OCI-LY7 (cell line): ENCODE results near the gene EML6. TPM values are rescaled to one million over a fixed set of nuclear protein-coding genes. Genes with fewer than 3 reads are reported as not detected.

ENCODE experiments used
- BruUV-seq: library from RNA; stranded (reverse); fragments of 400-500 nt; replicated peaks from 2 replicates; lab custom pipeline; 2021; lab: Mats Ljungman, UMichigan
- CTCF ChIA-PET: fragments of 300-600 bp; sonication (Branson Sonifier 250); formaldehyde crosslinking; loops from one replicate; lab custom pipeline; 2022; ENCODE audit warnings: antibody characterized with exemption; ENCODE audit not compliant: unreplicated experiment; lab: Charles Lee
- POLR2A ChIA-PET: fragments of 300-600 bp; sonication (Branson Sonifier 250); formaldehyde crosslinking; loops from one replicate; lab custom pipeline; 2022; ENCODE audit warnings: antibody characterized with exemption; lab: Charles Lee
- DNase-seq: peaks from one replicate; pipeline ENCODE4 v3.0.0-alpha.2; 2015; ENCODE audit warnings: low spot score
- H2AFZ ChIP-seq: fragments of 200-600 bp; sonication (generic), shearing (Covaris generic); 2 replicates; pipeline ENCODE4 v1.6.1; 2014; ENCODE audit warnings: mild to moderate bottlenecking, antibody characterized with exemption, low read length, moderate library complexity
- H3K27ac ChIP-seq: fragments of 200-600 bp; sonication (generic); 2 replicates; pipeline ENCODE4 v1.5.1; 2014; ENCODE audit warnings: mixed run types, low read depth, mild to moderate bottlenecking, moderate library complexity, low read length, inconsistent platforms; ENCODE audit not compliant: poor library complexity, severe bottlenecking
- H3K36me3 ChIP-seq: fragments of 200-600 bp; sonication (generic); 2 replicates; pipeline ENCODE4 v1.6.1; 2014; ENCODE audit warnings: mild to moderate bottlenecking, antibody characterized with exemption, low read length, moderate library complexity, mixed read lengths; ENCODE audit not compliant: insufficient read depth
- H3K4me1 ChIP-seq: fragments of 200-600 bp; sonication (generic); 2 replicates; pipeline ENCODE4 v1.5.1; 2014; ENCODE audit warnings: mild to moderate bottlenecking, low read length; ENCODE audit not compliant: insufficient read depth, poor library complexity, severe bottlenecking
- H3K4me2 ChIP-seq: fragments of 200-600 bp; sonication (generic); 2 replicates; pipeline ENCODE4 v1.6.1; 2014; ENCODE audit warnings: mild to moderate bottlenecking, low read length
- H3K4me3 ChIP-seq: fragments of 200-600 bp; sonication (generic); 2 replicates; pipeline ENCODE4 v1.5.1; 2014; ENCODE audit warnings: mild to moderate bottlenecking, low read depth, low read length; ENCODE audit not compliant: poor library complexity, severe bottlenecking
- H3K79me2 ChIP-seq: fragments of 200-600 bp; sonication (generic); 2 replicates; pipeline ENCODE4 v1.6.1; 2016; ENCODE audit warnings: low read depth, mild to moderate bottlenecking, low read length, moderate library complexity, mixed read lengths; ENCODE audit not compliant: insufficient read depth
- H3K9me2 ChIP-seq: fragments of 200-600 bp; sonication (generic); 2 replicates; pipeline ENCODE4 v1.6.1; 2016; ENCODE audit warnings: mild to moderate bottlenecking, low read length, mixed read lengths; ENCODE audit not compliant: insufficient read depth
- H3K9me3 ChIP-seq: fragments of 200-600 bp; sonication (generic); 2 replicates; pipeline ENCODE4 v1.6.1; 2014; ENCODE audit warnings: mild to moderate bottlenecking, mixed run types, low read length, mixed read lengths
- H4K20me1 ChIP-seq: fragments of 200-600 bp; sonication (generic); 2 replicates; pipeline ENCODE4 v1.6.1; 2014; ENCODE audit warnings: mild to moderate bottlenecking, antibody characterized with exemption, low read length, moderate library complexity, mixed read lengths; ENCODE audit not compliant: insufficient read depth
- CTCF ChIP-seq: fragments of 200-600 bp; sonication (generic); conservative IDR thresholded peaks from 2 replicates; pipeline ENCODE4 v1.5.1; 2014; ENCODE audit warnings: mild to moderate bottlenecking, antibody characterized with exemption, low read length, moderate library complexity, mixed read lengths
- EZH2phosphoT487 ChIP-seq: fragments of 200-600 bp; sonication (generic); IDR thresholded peaks from 2 replicates; pipeline ENCODE4 v1.6.1; 2018; ENCODE audit warnings: low read depth, borderline replicate concordance, mild to moderate bottlenecking, mixed run types, antibody characterized with exemption, low read length, moderate library complexity, mixed read lengths
- intact Hi-C: fragments of 100-400 bp; cut with micrococcal nuclease; formaldehyde crosslinking; loops from one replicate; pipeline ENCODE4 v1.10.0; 2022; ENCODE audit not compliant: unreplicated experiment
- total RNA-seq, 2 experiments: library from RNA; depleted of rRNA in 1 of 2; stranded (reverse); fragments of >200 nt in 1 of 2; shearing (Covaris generic) in 1 of 2; gene quantifications; 2 replicates each; pipeline ENCODE4 v1.2.3, GENCODE V29; 2014 to 2022

Gene EML6
- total RNA-seq, 2 experiments from 2014 or later = 310 to 367 TPM

- no peaks in the 10 kb centered on the region for H3K79me2 ChIP-seq
- ChIA-PET POLR2A (interaction anchor here (0.6 to 0.9 kb wide), 2 partner anchors 114 to 176 kb away, joined by 3 to 6 read pairs; no protein-coding TSS in a partner anchor), CTCF (no interaction called here)
- TF ChIP-seq CTCF (no peak), EZH2phosphoT487 (no peak)
- intact Hi-C loops = no loop called here
- no peak overlapping the region for H3K4me2 ChIP-seq
- no peaks in the 10 kb centered on the region for H4K20me1 ChIP-seq
- no peak overlapping the region for H3K27ac ChIP-seq
- H3K9me3 ChIP-seq = peaks cover 9% of the 10 kb centered on the region; the same call in 1 of the 2 replicates
- H2AFZ ChIP-seq = no peak overlapping the region
- no peak for DNase-seq
- peaks cover 92% of the 10 kb centered on the region for H3K36me3 ChIP-seq
- H3K9me2 ChIP-seq = no peaks in the 10 kb centered on the region
- no peaks in the 10 kb centered on the region for H3K4me1 ChIP-seq
- H3K4me3 ChIP-seq = no peak overlapping the region
- no TSS peak for BruUV-seq
Measured at GRCh38 chr2:54927085-54927750, 203.8 kb downstream of the EML6 start.

- peaks cover 92% of the 10 kb centered on the region for H3K36me3 ChIP-seq
- ChIA-PET POLR2A (interaction anchor here (0.6 to 0.9 kb wide), 3 partner anchors 92 to 177 kb away, joined by 3 to 6 read pairs (median 3); no protein-coding TSS in a partner anchor), CTCF (no interaction called here)
- H3K4me1 ChIP-seq = no peaks in the 10 kb centered on the region
- no peaks in the 10 kb centered on the region for H4K20me1 ChIP-seq
- no TSS peak for BruUV-seq
- no peak overlapping the region for H3K4me2 ChIP-seq
- H3K9me3 ChIP-seq = peaks cover 9% of the 10 kb centered on the region; the same call in 1 of the 2 replicates
- H3K9me2 ChIP-seq = no peaks in the 10 kb centered on the region
- DNase-seq = no peak
- no peaks in the 10 kb centered on the region for H3K79me2 ChIP-seq
- intact Hi-C loops = no loop called here
- H2AFZ ChIP-seq = no peak overlapping the region
- TF ChIP-seq EZH2phosphoT487 = no peak
- TF ChIP-seq CTCF = no peak
- H3K4me3 ChIP-seq = no peak overlapping the region
- no peak overlapping the region for H3K27ac ChIP-seq
Measured at GRCh38 chr2:54927751-54928615, 204.5 kb downstream of the EML6 start.
